ENCODE data around the gene GBGT1. TPM values are rescaled to one million over a fixed set of nuclear protein-coding genes. Genes with fewer than 3 reads are reported as not detected.

Gene GBGT1
- total and polyA plus RNA-seq, 2 experiments from 2014 or later, result 3.7 to 22.4 TPM

GRCh38 chr9:133126697-133127339, 36.9 kb downstream of the GBGT1 start:
- H2AFZ ChIP-seq, result no peak overlapping the region
- Mint-ChIP-seq H3K36me3 (ENCODE audit: low read depth) (no peaks in the 10 kb centered on the region; the same call in 2 of the 3 replicates), H3K9me3 (no peaks in the 10 kb centered on the region), H3K4me3 (no peak overlapping the region), H3K4me1 (peaks cover 3% of the 10 kb centered on the region; the same call in 2 of the 3 replicates), H3K27me3 (ENCODE audit: insufficient read depth, low read depth, poor library complexity) (peaks cover 29% of the 10 kb centered on the region), H3K27ac (no peak overlapping the region)
- H3F3A ChIP-seq (replicated peaks; ENCODE audit: low read depth), result no peaks in the 10 kb centered on the region
- TF ChIP-seq ZNF331 (CRISPR knock-in tag; IDR thresholded peaks at IDR 0.05; ENCODE audit: low read depth) (no peak), POLR2AphosphoS5 (IDR thresholded peaks at IDR 0.05; ENCODE audit: low read depth) (no peak), EZH2phosphoT487 (IDR thresholded peaks at IDR 0.05; ENCODE audit: unreplicated experiment) (no peak), REST (IDR thresholded peaks at IDR 0.05; ENCODE audit: unreplicated experiment) (no peak), STAT1 (IDR thresholded peaks at IDR 0.05; ENCODE audit: unreplicated experiment) (no peak), EZH2 (IDR thresholded peaks at IDR 0.05; ENCODE audit: low read depth, unreplicated experiment) (no peak), ZNF462 (CRISPR knock-in tag; IDR thresholded peaks at IDR 0.05) (no peak), ETS1 (IDR thresholded peaks at IDR 0.05) (no peak), NANOG (IDR thresholded peaks at IDR 0.05; ENCODE audit: borderline replicate concordance) (no peak)
- TF ChIP-seq, protein P1, sequence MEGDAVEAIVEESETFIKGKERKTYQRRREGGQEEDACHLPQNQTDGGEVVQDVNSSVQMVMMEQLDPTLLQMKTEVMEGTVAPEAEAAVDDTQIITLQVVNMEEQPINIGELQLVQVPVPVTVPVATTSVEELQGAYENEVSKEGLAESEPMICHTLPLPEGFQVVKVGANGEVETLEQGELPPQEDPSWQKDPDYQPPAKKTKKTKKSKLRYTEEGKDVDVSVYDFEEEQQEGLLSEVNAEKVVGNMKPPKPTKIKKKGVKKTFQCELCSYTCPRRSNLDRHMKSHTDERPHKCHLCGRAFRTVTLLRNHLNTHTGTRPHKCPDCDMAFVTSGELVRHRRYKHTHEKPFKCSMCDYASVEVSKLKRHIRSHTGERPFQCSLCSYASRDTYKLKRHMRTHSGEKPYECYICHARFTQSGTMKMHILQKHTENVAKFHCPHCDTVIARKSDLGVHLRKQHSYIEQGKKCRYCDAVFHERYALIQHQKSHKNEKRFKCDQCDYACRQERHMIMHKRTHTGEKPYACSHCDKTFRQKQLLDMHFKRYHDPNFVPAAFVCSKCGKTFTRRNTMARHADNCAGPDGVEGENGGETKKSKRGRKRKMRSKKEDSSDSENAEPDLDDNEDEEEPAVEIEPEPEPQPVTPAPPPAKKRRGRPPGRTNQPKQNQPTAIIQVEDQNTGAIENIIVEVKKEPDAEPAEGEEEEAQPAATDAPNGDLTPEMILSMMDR (conservative IDR thresholded peaks at IDR 0.05; ENCODE audit: low read depth in 2 of 2), result no peak
- H3K4me3 ChIP-seq, result no peak overlapping the region
- no peaks in the 10 kb centered on the region for H3K79me2 ChIP-seq (replicated peaks; ENCODE audit: insufficient read depth)
- ATAC-seq (no peak), DNase-seq (ENCODE audit: low spot score) (no peak)
- H3K27ac ChIP-seq (ENCODE audit: low read depth), result no peak overlapping the region
- no peaks in the 10 kb centered on the region for H3K4me1 ChIP-seq (ENCODE audit: insufficient read depth)
- peaks cover 10% of the 10 kb centered on the region; the same call in 1 of the 2 replicates for H3K27me3 ChIP-seq (ENCODE audit: insufficient read depth)
- H3K4me2 ChIP-seq, result no peak overlapping the region
- H4K20me1 ChIP-seq (replicated peaks; ENCODE audit: insufficient read depth), result peaks cover 9% of the 10 kb centered on the region; the same call in 1 of the 2 replicates
- no peaks in the 10 kb centered on the region for H3K9me2 ChIP-seq (ENCODE audit: insufficient read depth)
- no peaks in the 10 kb centered on the region for H3K36me3 ChIP-seq (ENCODE audit: insufficient read depth)

All from GM23338 (cell line).